Activated T-cell treated with anti-CD3 and anti-CD28 coated beads for 24 hours (primary cell): Measurements from ENCODE around the gene BOLA1.
"Not testable (repeated sequence)": the region's sequence is repeated elsewhere in the genome, so short reads cannot be mapped to it uniquely, and the experiment has no call there.

Source experiments
- DNase-seq: peaks from one replicate; pipeline ENCODE4 v3.0.0-alpha.2; 2020; ENCODE audit warnings: low read depth

Gene BOLA1

GRCh38 chr1:149931212-149931790, 31.9 kb downstream of the BOLA1 start:
- no peak for DNase-seq

DNA sequence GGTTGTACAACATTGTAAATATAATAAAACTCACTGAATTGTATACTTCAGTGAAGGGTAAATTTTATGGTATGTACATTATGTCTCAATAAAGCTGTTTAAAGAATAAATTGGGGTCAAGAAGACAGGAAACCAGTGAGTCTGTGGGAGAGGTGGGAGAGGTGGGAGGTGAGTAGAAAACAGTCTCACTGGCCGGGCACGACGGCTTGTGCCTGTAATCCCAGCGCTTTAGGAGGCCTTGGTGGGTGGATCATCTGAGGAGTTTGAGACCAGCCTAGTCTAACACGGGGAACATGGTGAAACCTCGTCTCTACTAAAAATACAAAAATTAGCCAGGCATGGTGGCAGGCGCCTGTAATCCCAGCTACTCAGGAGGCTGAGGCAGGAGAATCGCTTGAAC, 33.1 kb downstream of the BOLA1 start:
- no peak for DNase-seq

GRCh38 chr1:149933208-149933607, 33.8 kb downstream of the BOLA1 start:
- DNase-seq, result no peak

- no peak for DNase-seq
Measured at GRCh38 chr1:149934356-149934755, 35.0 kb downstream of the BOLA1 start.

GRCh38 chr1:149936170-149936991, 37.0 kb downstream of the BOLA1 start, which contains the start of gene MTMR11:
Gene MTMR11 (minus strand): TSS chr1:149936879. CDS start chr1:149936647, 232 bp downstream.
- no peak for DNase-seq

DNA sequence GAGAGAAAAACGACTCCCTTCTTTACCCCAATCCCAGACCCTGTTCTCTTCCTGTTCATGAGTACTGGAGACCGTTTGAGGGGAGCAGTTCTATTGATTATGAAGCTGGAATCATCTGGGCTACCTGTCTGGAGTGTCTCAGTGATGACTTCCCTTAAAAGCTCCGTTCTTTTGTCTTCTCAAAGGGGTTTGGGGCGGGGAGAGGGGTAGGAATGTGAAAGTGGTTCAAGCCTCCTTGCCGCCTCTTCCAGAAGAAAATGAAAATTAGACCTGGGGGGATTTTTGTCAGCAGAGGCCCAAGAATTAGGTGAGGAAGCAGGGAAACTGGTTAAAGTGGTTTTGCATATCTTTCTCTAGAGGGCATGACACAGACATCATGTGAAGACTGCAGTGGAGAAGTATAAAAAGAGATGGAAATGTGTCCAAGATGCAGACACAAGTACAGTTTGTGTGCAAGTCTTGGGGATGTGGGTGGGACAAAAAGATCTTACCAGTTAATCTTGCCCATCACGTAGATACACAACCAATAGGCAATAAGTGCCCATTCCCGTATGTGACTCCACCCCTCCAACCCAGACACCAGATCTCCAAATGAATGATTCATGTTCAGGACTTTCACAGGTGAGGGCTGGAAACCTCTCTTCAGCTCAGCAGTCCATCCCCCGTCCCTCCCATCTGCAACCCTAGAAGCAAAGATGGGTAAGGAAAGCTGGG, 37.8 kb downstream of the BOLA1 start:
- DNase-seq, result no peak

GRCh38 chr1:149937759-149938158, 38.4 kb downstream of the BOLA1 start:
- DNase-seq, result no peak

DNA sequence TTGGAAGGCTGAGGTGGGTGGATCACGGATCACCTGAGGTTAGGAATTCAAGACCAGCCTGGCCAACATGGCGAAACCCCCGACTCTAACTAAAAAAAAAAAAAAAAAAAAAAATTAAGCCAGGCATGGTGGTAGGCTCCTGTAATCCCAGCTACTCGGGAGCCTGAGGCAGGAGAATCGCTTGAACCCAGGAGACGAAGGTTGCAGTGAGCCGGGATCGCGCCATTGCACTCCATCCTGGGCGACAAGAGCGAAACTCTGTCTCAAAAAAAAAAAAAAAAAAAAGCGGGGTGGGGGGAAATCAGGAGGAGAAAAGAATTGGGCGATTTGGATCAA, 39.3 kb downstream of the BOLA1 start:
- not testable (repeated sequence) for DNase-seq

GRCh38 chr1:149940427-149940826, 41.1 kb downstream of the BOLA1 start:
- DNase-seq, result no peak

DNA sequence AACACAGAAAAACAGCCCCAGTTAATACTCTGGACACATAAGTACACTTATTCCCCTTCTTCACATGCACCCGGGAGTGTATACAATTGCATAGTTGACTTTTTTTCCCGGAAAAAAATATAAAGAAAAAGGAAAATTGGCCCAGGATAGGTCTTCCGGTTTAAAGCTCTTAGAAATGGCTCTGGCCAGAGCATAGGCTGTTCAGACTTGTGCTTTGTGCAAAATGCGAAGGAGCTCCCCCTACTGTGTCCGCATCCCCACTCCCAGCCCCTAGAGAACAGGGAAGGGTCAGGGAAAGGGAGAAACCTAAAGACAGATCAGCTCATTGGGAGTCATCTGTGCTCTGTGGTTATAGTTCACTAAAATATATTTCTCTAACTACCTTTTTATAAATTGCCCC, 42.8 kb downstream of the BOLA1 start:
- DNase-seq, result no peak

- no peak for DNase-seq
Measured at GRCh38 chr1:149942885-149943284, 43.5 kb downstream of the BOLA1 start.

- no peak for DNase-seq
Measured at GRCh38 chr1:149945206-149945605, 45.8 kb downstream of the BOLA1 start.

DNA sequence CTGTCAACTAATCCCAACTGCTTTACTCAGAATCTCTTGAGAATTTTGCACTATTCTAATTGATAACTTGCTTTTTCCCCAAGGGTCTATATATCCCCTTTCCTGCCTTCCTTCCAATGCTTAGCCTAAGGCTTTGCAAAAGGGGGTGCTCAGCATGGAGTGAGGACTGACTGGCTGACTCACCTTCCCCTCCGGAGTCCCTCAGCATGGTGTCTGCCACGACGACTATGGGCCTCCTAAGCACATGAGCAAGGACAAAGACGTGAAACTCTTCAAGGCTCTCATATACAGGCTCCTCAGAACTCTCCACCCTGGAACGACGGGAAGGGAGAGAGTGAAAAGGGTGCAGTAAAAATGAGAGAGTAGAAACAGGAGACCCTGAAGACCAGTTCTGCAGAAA, 50.5 kb downstream of the BOLA1 start:
- DNase-seq, result no peak
